HG03575 (cell line): Measurements from ENCODE around the gene GRM2.

ENCODE experiments used
- ATAC-seq: cut with Tn5 transposase; IDR thresholded peaks from one replicate; pipeline ENCODE4 v1.9.1; 2021; ENCODE audit not compliant: unreplicated experiment, insufficient number of reproducible peaks, low FRiP score; ENCODE audit errors: extremely low read depth

GRM2 gene

DNA sequence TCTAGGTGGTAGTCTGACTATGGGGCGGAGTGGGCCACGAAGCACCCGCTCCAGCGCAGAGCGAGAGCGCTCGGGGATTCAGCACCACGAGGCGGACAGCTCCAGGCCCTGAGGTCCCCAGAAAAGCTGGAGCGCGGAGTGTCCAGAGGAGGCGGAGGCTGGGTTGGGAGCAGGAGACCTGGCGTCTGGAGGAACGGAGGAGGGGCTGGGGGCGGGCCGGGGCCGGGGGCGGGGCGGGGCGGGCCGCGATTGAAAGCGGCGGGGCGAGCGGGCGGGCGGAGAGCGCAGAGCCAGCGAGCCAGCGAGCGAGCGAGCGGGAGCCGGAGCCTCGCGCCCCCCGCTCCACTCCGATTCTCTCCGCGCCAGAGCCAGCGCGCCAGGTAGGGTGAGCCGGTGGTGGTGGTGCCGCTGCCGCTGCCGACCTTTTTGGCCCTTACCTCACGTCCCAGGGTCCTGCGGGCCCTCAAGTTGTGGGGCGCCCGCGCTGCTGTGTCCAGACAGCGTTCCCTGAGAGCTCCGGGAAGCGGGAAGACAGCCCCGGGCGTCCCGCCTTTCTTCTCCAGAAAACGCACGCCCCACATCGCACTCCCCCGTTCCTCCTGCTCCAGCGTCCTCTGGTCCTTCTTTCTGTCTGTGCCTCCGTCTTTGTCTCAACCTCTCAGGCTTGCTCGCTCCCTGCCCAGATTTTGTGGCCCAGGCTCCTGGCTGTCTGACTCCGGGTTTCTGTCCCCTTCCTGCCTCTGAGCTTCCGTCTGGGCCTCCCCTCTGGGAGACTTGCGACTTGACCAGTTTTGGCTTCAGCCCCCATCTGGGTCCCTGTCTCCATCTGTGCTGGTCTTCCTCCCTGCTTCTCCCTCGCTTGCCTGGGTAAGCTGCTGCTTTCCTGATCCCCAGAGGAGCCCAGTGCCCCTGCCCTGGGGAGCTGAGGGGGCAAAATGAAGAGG lies at the start of gene GRM2:
Gene GRM2, plus strand, starts transcription at position 281 of the 944 bp plus-strand sequence. CDS start 1,916 bp downstream, outside the sequence.
- no peak for ATAC-seq

- ATAC-seq, result no peak
These were observed 49.6 kb upstream of the GRM2 start for GRCh38 chr3:51657234-51657633.

GRCh38 chr3:51659942-51660341 lies 46.9 kb upstream of the GRM2 start:
- no peak for ATAC-seq

- no peak for ATAC-seq
These were observed 44.4 kb upstream of the GRM2 start for GRCh38 chr3:51662456-51662855.

DNA sequence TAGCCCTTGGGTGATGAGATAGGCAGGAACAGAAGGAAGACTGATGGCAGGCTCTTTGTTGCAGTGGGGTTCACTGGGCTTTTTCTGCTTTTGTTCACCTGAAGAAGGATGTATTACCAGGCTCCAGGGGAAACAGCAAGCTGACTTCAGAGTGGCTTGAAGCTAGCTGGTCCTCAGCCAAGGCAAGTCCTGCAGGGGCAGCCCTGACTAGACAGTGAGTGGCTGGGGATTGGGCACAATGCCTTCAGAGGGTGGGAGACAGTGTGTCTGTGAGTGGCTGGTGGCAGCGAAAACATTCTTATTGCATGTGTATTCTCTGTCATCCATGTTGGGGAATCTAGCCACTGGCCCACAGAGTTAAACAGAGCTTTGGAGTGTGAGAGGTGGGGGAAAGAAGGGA lies 38.1 kb upstream of the GRM2 start:
- ATAC-seq, result no peak

GRCh38 chr3:51669241-51670052 lies 37.4 kb upstream of the GRM2 start:
- no peak for ATAC-seq

DNA sequence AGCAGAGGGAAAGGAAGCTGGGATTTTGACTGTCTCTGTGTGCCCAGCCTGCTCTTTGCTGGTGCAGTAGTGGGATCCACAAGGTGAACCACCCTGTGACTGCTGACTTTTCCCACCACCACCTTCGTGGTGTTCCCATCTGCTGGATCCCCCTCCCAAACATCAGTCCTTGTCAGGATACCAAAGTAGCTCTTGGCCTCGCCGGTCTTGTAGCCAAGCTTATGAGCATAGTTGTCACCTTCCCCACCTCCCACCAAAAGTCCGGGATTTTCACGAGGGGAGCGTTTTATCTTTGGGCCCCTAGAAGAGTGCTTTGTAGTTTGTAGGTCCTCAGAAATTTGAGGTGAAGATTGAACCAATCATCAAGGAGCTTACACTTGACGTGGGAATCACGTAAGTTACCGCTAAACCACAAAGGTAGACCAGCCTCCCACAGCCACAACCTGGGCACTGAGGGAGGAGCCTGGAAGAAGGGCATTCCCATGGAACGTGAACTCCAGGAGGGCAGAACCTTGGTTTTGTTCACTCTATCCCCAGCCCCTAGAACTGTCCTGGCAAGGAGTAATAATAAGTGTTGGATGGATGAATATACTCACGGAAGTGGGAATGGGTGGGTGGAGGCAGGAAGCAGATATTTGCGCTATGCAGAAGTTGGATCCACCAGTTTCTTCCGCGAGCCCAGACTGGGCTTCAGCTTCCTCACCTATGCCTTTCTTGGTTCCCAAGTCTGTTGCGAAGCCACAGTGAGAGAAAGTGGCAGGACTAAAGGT lies 36.6 kb upstream of the GRM2 start:
- no peak for ATAC-seq

- no peak for ATAC-seq
These were observed 35.8 kb upstream of the GRM2 start, which contains the start of gene TEX264 for GRCh38 chr3:51670823-51671733. Gene TEX264 (plus strand): TSS chr3:51671252. CDS start chr3:51674305, 3,053 bp downstream.

DNA sequence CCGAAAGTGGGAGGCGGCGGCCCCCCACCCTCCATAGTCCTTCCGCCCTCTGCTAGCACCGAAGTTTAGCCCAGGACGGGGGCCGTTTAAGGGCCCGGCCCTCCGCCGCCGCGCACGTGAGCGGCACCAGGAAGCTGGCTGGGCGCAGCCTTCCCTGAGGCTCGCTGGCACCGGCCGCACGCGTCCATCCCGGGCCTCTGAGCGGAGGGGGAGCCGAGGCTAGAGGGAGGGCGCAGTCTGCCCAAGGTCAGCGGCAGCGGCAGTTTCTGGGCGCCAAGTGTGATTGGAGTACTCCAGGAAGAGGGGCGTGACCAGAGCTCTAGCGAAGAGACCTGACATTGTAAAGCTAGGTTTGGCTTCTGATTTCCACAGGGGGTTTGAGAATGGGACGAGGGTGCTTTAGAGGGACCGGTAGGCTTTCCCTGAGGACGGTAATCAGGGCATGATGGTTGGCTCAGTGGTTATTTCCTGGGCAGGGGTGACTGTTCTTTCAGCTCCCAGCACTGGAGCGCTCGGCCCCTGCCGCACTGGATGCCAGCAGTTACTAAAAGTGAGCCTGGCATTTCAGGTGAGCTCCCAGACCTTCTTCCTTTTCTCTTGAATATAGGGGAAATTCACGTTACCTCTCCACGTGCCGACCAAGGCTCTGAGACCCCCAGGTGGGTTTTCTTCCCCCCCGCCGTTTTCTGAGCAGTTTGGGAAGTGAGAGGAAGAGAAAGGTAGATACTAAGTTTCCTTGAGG lies 35.0 kb upstream of the GRM2 start:
- no peak for ATAC-seq

DNA sequence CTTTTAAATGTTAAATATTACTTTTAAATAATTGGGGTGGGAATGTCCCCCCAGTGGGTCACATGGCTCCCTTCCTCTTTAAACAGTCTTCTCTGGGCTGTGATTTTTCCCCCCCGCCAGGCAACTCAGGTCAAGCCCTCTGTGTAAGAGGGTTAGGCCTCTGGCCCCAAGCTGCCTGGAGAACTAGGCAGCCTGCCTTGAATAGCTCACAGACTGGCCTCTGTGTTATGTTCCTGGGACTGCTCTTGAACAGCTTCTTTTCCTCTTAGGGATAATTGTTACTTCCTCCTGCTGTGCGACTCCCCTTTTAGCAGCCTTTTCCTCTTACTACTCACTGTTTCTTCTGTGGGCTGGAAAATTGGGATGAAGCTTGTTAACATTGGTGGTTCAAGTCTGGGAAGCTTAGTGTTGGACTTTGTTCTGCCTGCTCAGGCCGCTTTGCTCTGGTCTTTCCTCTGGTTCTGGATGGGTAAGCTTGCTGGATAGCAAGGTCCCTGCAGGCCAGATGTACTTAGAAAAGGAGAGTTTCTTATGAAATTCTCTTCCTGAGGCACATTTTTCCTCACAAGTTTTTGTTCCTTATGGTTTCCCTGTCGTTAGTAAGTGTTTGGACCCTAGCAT lies 33.6 kb upstream of the GRM2 start:
- ATAC-seq, result no peak

- ATAC-seq, result no peak
These were observed 32.8 kb upstream of the GRM2 start for GRCh38 chr3:51673802-51674654.

DNA sequence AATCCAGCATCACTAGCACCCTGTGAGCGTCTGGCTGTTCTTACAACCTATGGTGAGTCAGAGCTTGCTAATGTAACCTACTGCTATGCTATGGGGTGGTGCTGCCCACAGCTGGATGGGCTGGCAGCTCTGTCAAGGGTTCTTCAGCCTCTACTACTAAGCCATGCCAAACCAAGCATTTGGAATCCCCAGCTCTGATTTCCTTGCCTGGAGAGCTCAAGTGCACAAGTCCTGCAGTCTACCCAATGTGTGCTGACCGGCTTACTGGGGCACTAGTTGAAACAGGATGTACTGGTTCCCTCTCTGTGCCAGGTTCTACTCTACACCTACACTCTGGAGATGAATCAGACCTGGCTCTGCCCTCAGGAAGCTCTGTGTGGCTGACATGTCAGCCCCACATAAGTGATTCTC lies 31.7 kb upstream of the GRM2 start:
- ATAC-seq, result no peak

GRCh38 chr3:51676102-51676640 lies 30.7 kb upstream of the GRM2 start:
- no peak for ATAC-seq

GRCh38 chr3:51677358-51677757 lies 29.5 kb upstream of the GRM2 start:
- no peak for ATAC-seq

DNA sequence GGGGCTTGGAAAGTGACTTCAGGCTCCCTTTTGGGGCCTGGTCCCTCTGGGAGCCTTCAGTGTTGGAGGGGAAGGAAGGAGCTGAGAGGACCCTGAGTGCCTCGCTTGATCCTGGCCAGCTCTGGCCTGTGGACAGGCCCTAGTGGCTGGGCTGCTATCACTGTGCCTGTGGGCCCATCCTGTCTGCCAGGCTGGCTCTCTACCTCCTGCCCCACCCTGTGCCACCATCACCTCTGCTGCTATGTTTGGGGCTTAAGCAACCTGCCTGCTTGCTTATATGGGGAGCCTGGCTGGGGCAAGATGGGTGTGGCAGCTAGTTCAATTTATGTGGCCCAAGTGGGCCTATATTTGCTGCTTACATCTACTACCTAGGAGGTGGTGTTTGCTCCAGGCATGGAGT lies 28.7 kb upstream of the GRM2 start:
- ATAC-seq, result no peak

GRCh38 chr3:51678641-51679040 lies 28.2 kb upstream of the GRM2 start:
- ATAC-seq, result no peak
